Liver (tissue), 3 donors: ENCODE data around the gene ELOA.

Experiments
- CTCF ChIP-seq: fragments of 150-350 bp; IDR thresholded peaks from 2 replicates; pipeline ENCODE4 v1.5.1; 2017; ENCODE audit warnings: improper control_type of control experiment, low read depth, low read length; ENCODE audit not compliant: missing input control
- EGR1 ChIP-seq, 2 donors: IDR thresholded peaks; 2 replicates each; pipeline ENCODE4 v1.6.1; 2016 to 2018; ENCODE audit warnings: antibody characterized with exemption in 2 of 2, low read depth in 2 of 2
- FOXA1 ChIP-seq: IDR thresholded peaks from 2 replicates; pipeline ENCODE4 v1.6.1; 2016; ENCODE audit warnings: antibody characterized with exemption
- JUND ChIP-seq, 2 donors: IDR thresholded peaks; 2 replicates each; pipeline ENCODE4 v1.6.1; 2016; ENCODE audit warnings: antibody characterized with exemption in 2 of 2
- RAD21 ChIP-seq, 2 donors: IDR thresholded peaks; 2 replicates each; pipeline ENCODE4 v1.6.1; 2016; ENCODE audit warnings: antibody characterized with exemption in 2 of 2, mild to moderate bottlenecking in 2 of 2
- REST ChIP-seq: IDR thresholded peaks from 2 replicates; pipeline ENCODE4 v1.6.1; 2016; ENCODE audit warnings: antibody characterized with exemption, mild to moderate bottlenecking
- RXRA ChIP-seq, 2 donors: IDR thresholded peaks; 2 replicates each; pipeline ENCODE4 v1.6.1; 2017 to 2018; ENCODE audit warnings: antibody characterized with exemption in 2 of 2, mild to moderate bottlenecking in 1 of 2
- SP1 ChIP-seq: IDR thresholded peaks from 2 replicates; pipeline ENCODE4 v1.6.1; 2018; ENCODE audit warnings: antibody characterized with exemption, mild to moderate bottlenecking
- TAF1 ChIP-seq: conservative IDR thresholded peaks from 2 replicates; pipeline ENCODE4 v1.6.1; 2016; ENCODE audit warnings: antibody characterized with exemption, mild to moderate bottlenecking
- ZBTB33 ChIP-seq: IDR thresholded peaks from 2 replicates; pipeline ENCODE4 v1.6.1; 2016; ENCODE audit warnings: antibody characterized with exemption
- TF ChIP-seq, protein P1 (sequence below): IDR thresholded peaks from 2 replicates; pipeline ENCODE4 v1.6.1; 2016; ENCODE audit warnings: antibody characterized with exemption
- TF ChIP-seq, protein P2 (sequence below): IDR thresholded peaks from 2 replicates; pipeline ENCODE4 v1.6.1; 2016; ENCODE audit warnings: antibody characterized with exemption
- donor health status: healthy.
- donor health status: healthy.

DNA sequence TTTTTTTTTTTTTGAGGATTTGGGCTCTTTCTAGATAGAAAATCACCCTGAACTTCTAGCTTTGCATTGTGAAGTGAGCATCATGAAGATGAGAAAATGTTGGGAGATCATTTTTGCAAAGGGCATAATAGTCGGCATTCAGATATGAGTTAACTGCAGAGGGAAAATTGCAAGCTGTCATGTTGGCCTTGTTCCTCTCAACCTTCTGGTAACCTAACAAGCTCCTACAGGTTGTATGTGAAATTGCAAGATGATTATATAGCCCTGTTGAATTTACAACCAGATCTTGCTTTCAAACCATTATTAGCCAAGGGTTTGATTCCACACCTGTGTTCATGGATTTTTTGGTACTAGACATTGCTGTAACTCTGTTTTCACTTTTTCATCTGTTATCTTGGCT is 2.2 kb downstream of the ELOA start:
- peak; percentile 43 for TF ChIP-seq CTCF
- TF ChIP-seq ZBTB33 = no peak
- no peak for TF ChIP-seq EGR1 (IDR thresholded peaks at IDR 0.05; ENCODE audit: low read depth in 2 of 2)
- TF ChIP-seq REST = no peak
- TF ChIP-seq, protein P1, sequence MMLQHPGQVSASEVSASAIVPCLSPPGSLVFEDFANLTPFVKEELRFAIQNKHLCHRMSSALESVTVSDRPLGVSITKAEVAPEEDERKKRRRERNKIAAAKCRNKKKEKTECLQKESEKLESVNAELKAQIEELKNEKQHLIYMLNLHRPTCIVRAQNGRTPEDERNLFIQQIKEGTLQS = no peak
- no peak for TF ChIP-seq RXRA (IDR thresholded peaks at IDR 0.05)
- TF ChIP-seq, protein P2, sequence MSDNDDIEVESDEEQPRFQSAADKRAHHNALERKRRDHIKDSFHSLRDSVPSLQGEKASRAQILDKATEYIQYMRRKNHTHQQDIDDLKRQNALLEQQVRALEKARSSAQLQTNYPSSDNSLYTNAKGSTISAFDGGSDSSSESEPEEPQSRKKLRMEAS = no peak
- no peak for TF ChIP-seq TAF1
- TF ChIP-seq FOXA1 = no peak
- TF ChIP-seq JUND (IDR thresholded peaks at IDR 0.05) = no peak
- peak; percentile 34 to 70 for TF ChIP-seq RAD21 (IDR thresholded peaks at IDR 0.05)
- no peak for TF ChIP-seq SP1
